ENCODE results near the gene TMEM63A. TPM values are rescaled to one million over a fixed set of nuclear protein-coding genes. Genes with fewer than 3 reads are reported as not detected.

TMEM63A gene
- total and polyA plus RNA-seq, 2 of the 13 experiments (the other 11 are each of a cell fraction or from before 2014, with no cell fraction given): 23.9 to 53.3 TPM

DNA sequence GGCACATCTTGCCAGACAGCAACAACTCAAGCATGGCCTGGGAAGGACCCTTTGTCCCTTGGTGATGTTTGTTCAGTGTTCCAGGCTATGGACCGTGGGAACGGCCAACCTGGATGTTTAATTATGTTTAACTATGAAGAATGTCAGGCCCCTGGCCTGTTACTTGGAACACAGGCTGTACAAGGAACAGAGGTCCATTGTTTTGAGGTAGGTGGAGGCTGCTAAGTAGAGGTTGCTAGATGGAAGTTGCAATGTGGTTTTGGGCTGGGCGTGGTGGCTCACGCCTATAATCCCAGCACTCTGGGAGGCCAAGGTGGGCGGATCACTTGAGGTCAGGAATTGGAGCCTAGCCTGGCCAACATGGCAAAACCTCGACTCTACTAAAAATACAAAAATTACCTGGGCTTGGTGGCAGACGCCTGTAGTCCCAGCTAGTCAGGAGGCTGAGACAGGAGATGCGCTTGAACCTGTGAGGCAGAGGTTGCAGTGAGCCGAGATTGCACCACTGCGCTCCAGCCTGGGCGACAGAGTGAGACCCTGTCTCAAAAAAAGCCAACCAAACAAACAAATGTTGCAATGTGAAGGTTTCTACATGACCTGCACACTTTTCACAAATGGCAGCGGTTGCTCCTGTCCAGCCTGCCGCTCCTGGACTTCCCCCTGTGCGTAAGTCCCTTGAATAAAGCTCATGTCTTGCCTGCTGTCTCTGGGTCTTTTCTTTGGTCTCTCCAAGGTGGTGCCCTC, 9.2 kb upstream of the TMEM63A start (continued):
- TF ChIP-seq, protein P1, sequence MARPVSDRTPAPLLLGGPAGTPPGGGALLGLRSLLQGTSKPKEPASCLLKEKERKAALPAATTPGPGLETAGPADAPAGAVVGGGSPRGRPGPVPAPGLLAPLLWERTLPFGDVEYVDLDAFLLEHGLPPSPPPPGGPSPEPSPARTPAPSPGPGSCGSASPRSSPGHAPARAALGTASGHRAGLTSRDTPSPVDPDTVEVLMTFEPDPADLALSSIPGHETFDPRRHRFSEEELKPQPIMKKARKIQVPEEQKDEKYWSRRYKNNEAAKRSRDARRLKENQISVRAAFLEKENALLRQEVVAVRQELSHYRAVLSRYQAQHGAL (CRISPR knock-in tag; IDR thresholded peaks at IDR 0.05; ENCODE audit: not compliant biosample characterization): no peak
- TF ChIP-seq ZNF124 (CRISPR knock-in tag; IDR thresholded peaks at IDR 0.05): no peak
- TF ChIP-seq, protein P2, sequence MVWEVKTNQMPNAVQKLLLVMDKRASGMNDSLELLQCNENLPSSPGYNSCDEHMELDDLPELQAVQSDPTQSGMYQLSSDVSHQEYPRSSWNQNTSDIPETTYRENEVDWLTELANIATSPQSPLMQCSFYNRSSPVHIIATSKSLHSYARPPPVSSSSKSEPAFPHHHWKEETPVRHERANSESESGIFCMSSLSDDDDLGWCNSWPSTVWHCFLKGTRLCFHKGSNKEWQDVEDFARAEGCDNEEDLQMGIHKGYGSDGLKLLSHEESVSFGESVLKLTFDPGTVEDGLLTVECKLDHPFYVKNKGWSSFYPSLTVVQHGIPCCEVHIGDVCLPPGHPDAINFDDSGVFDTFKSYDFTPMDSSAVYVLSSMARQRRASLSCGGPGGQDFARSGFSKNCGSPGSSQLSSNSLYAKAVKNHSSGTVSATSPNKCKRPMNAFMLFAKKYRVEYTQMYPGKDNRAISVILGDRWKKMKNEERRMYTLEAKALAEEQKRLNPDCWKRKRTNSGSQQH (CRISPR knock-in tag; IDR thresholded peaks at IDR 0.05; ENCODE audit: low read depth): no peak
- TF ChIP-seq NR2F6 (IDR thresholded peaks at IDR 0.05): no peak
- no peak; the same call in 1 of the 2 replicates for TF ChIP-seq NR2F6 (CRISPR knock-in tag; IDR thresholded peaks at IDR 0.05)
- TF ChIP-seq, protein P3, sequence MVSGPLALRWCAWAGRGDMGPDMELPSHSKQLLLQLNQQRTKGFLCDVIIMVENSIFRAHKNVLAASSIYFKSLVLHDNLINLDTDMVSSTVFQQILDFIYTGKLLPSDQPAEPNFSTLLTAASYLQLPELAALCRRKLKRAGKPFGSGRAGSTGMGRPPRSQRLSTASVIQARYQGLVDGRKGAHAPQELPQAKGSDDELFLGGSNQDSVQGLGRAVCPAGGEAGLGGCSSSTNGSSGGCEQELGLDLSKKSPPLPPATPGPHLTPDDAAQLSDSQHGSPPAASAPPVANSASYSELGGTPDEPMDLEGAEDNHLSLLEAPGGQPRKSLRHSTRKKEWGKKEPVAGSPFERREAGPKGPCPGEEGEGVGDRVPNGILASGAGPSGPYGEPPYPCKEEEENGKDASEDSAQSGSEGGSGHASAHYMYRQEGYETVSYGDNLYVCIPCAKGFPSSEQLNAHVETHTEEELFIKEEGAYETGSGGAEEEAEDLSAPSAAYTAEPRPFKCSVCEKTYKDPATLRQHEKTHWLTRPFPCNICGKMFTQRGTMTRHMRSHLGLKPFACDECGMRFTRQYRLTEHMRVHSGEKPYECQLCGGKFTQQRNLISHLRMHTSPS (CRISPR knock-in tag; IDR thresholded peaks at IDR 0.05; ENCODE audit: low read depth): no peak
- no peak for TF ChIP-seq MTF2 (CRISPR knock-in tag; IDR thresholded peaks at IDR 0.05; ENCODE audit: borderline replicate concordance)
- TF ChIP-seq, protein P4, sequence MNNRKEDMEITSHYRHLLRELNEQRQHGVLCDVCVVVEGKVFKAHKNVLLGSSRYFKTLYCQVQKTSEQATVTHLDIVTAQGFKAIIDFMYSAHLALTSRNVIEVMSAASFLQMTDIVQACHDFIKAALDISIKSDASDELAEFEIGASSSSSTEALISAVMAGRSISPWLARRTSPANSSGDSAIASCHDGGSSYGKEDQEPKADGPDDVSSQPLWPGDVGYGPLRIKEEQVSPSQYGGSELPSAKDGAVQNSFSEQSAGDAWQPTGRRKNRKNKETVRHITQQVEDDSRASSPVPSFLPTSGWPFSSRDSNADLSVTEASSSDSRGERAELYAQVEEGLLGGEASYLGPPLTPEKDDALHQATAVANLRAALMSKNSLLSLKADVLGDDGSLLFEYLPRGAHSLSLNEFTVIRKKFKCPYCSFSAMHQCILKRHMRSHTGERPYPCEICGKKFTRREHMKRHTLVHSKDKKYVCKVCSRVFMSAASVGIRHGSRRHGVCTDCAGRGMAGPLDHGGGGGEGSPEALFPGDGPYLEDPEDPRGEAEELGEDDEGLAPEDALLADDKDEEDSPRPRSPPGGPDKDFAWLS (CRISPR knock-in tag; IDR thresholded peaks at IDR 0.05; ENCODE audit: borderline replicate concordance): no peak
- no peak for TF ChIP-seq ATF7 (IDR thresholded peaks at IDR 0.05)
- no peak for TF ChIP-seq ATF7 (CRISPR knock-in tag; IDR thresholded peaks at IDR 0.05)
- TF ChIP-seq ZNF136 (CRISPR knock-in tag; IDR thresholded peaks at IDR 0.05; ENCODE audit: low read depth): 0 out of 2 replicates have a peak, but pooled peaks have one; percentile 63
- TF ChIP-seq ARID2 (CRISPR knock-in tag; IDR thresholded peaks at IDR 0.05; ENCODE audit: borderline replicate concordance): no peak
- no peak for TF ChIP-seq NR2F1 (CRISPR knock-in tag; IDR thresholded peaks at IDR 0.05)
- TF ChIP-seq, protein P5, sequence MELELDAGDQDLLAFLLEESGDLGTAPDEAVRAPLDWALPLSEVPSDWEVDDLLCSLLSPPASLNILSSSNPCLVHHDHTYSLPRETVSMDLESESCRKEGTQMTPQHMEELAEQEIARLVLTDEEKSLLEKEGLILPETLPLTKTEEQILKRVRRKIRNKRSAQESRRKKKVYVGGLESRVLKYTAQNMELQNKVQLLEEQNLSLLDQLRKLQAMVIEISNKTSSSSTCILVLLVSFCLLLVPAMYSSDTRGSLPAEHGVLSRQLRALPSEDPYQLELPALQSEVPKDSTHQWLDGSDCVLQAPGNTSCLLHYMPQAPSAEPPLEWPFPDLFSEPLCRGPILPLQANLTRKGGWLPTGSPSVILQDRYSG (CRISPR knock-in tag; IDR thresholded peaks at IDR 0.05): no peak
- no peak for TF ChIP-seq CHD2 (IDR thresholded peaks at IDR 0.05; ENCODE audit: low read depth, low read length)
- no peak for TF ChIP-seq SP140L (CRISPR knock-in tag; IDR thresholded peaks at IDR 0.05; ENCODE audit: borderline replicate concordance)
- TF ChIP-seq KDM2A (CRISPR knock-in tag; IDR thresholded peaks at IDR 0.05; ENCODE audit: borderline replicate concordance, low read depth): no peak; the same call in 1 of the 2 replicates
- TF ChIP-seq ZNF343 (CRISPR knock-in tag; IDR thresholded peaks at IDR 0.05): no peak
- peak; percentile 60; the same call in 1 of the 2 replicates for TF ChIP-seq GFI1 (CRISPR knock-in tag; IDR thresholded peaks at IDR 0.05; ENCODE audit: borderline replicate concordance)
- TF ChIP-seq ZNF569 (CRISPR knock-in tag; IDR thresholded peaks at IDR 0.05; ENCODE audit: borderline replicate concordance): no peak

Measured in HepG2 (cell line).